H1 (cell line): ENCODE data around the gene TXNDC11. TPM values are rescaled to one million over a fixed set of nuclear protein-coding genes. Genes with fewer than 3 reads are reported as not detected.

Experiments
- ASH2L ChIP-seq: fragments of 200-600, 300-600 bp; sonication (generic); IDR thresholded peaks from one replicate; pipeline ENCODE4 v1.7.1; 2017; ENCODE audit warnings: low read length
- CEBPB ChIP-seq: IDR thresholded peaks from 2 replicates; pipeline ENCODE4 v1.6.1; 2012; ENCODE audit warnings: low read depth, low read length
- CHD2 ChIP-seq: IDR thresholded peaks from 2 replicates; pipeline ENCODE4 v1.6.1; 2012; ENCODE audit warnings: low read length, improper control_type of control experiment
- CTBP2 ChIP-seq: IDR thresholded peaks from 2 replicates; pipeline ENCODE4 v1.7.0; 2011; ENCODE audit warnings: borderline replicate concordance, mild to moderate bottlenecking, moderate library complexity, mixed read lengths, low read length; ENCODE audit not compliant: insufficient read depth, insufficient read length
- MAFK ChIP-seq: IDR thresholded peaks from 2 replicates; pipeline ENCODE4 v1.6.1; 2012; ENCODE audit warnings: low read depth, mild to moderate bottlenecking, improper control_type of control experiment, low read length
- RAD21 ChIP-seq, 2 experiments: IDR thresholded peaks in 1 of 2; conservative IDR thresholded peaks in 1 of 2; 2 replicates each; pipeline ENCODE4 v1.6.1; 2011; ENCODE audit warnings: low read depth in 2 of 2, low read length in 2 of 2, improper control_type of control experiment in 1 of 2, inconsistent platforms in 1 of 2, mild to moderate bottlenecking in 1 of 2, moderate library complexity in 1 of 2
- RBBP5 ChIP-seq: IDR thresholded peaks from 2 replicates; pipeline ENCODE4 v1.7.1; 2012; ENCODE audit warnings: low read depth, mild to moderate bottlenecking, inconsistent platforms, low read length, moderate library complexity, borderline replicate concordance
- RNF2 ChIP-seq: fragments of 200-900, 300-1000 bp; sonication (generic); IDR thresholded peaks from 2 replicates; pipeline ENCODE4 v1.7.1; 2016; ENCODE audit warnings: borderline replicate concordance, low read depth, mild to moderate bottlenecking, antibody characterized with exemption, low read length; ENCODE audit not compliant: poor library complexity, severe bottlenecking; ENCODE audit errors: missing control alignments
- YY1 ChIP-seq: IDR thresholded peaks from 2 replicates; pipeline ENCODE4 v1.6.1; 2011; ENCODE audit warnings: low read depth, mild to moderate bottlenecking, low read length
- polyA plus RNA-seq, 7 experiments: library from polyadenylated mRNA; depleted of rRNA in 3 of 7; stranded (reverse) in 5 of 7; unstranded in 2 of 7; fragments of >200 nt in 5 of 7; fragments of 200-250 nt in 2 of 7; gene quantifications; 1 replicate in 5 of 7; 2 replicates in 1 of 7; 4 replicates in 1 of 7; pipeline versions ENCODE4 v1.2.1 to v1.2.3, GENCODE V29; 2011 to 2013; ENCODE audit warnings: missing spikeins in 2 of 7, mixed read lengths in 2 of 7
- total RNA-seq: library from RNA; stranded (reverse); fragmentation: NEBNext Ultra II Directional; extraction: Animal tissue kit (Norgen Biotek cat#: 25700); gene quantifications from 2 replicates; pipeline ENCODE4 v1.2.1, GENCODE V29; 2021
- TF ChIP-seq, protein P1 (sequence below): IDR thresholded peaks from 2 replicates; pipeline ENCODE4 v1.6.1; 2011; ENCODE audit warnings: low read depth, mild to moderate bottlenecking, low read length; ENCODE audit not compliant: insufficient read depth

The TXNDC11 gene
- total and polyA plus RNA-seq, 2 of the 8 experiments (the other 6 are each of a cell fraction or from before 2014, with no cell fraction given), result 13.5 to 13.8 TPM

DNA sequence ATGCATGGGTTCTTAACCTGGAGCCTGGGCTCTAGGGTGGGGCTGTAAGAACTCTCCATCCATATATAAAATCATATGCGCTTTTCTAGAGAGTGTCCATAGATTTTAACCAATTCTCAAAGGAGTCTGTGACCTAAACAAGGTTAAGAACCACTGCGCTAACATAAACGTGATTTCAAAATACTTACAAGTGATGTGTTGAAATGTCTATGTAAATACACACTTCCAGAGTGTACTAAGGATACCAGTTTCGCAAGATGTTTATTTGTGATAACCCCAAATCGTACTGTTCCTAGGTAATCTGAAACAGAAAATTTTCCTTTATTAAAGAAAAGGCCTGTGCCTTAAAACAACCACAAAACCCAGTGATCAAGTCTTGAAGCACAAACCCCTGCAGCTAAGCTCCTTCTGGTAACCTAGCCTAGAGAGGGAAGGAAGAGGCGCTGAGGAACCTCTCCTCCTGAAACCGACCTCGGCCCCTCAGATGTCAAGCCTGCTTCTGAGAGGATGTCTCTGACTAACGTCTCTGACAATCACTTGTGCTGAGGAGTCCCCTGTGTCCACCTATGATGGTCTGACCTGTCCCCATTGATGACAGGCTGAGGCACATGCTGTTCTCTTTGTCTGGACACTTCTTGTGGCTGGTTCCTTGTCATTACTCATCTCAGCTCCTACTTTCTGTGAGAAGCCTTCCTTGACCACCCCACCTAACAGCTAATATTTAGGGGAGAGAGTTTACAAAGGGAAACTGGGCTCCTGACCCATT, 42.2 kb downstream of the TXNDC11 start (continued):
- TF ChIP-seq RBBP5 (no peak), YY1 (no peak), CEBPB (no peak), MAFK (no peak), RNF2 (no peak), ASH2L (no peak), CHD2 (no peak), CTBP2 (no peak), RAD21 (IDR thresholded peaks at IDR 0.05 in 1 of 2, conservative IDR thresholded peaks at IDR 0.05 in 1 of 2; ENCODE audit: low read depth in 2 of 2, low read length in 2 of 2) (no peak)
- TF ChIP-seq, protein P1, sequence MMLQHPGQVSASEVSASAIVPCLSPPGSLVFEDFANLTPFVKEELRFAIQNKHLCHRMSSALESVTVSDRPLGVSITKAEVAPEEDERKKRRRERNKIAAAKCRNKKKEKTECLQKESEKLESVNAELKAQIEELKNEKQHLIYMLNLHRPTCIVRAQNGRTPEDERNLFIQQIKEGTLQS, result no peak
- TF ChIP-seq, all 59 proteins: peak for 0
